ENCODE data around the gene P3H4. TPM values are rescaled to one million over a fixed set of nuclear protein-coding genes. Genes with fewer than 3 reads are reported as not detected.

P3H4 gene
- total and polyA plus RNA-seq, 2 of the 4 experiments (the other 2 are of a cell fraction): 21.5 to 66.7 TPM

GRCh38 chr17:41836550-41837196, 24.9 kb upstream of the P3H4 start:
- Histone ChIP-seq H3K18ac (ENCODE audit: low read depth, low read length) (no peak overlapping the region), H4K5ac (ENCODE audit: low read depth, low read length) (peak overlapping the region; percentile 83), H3K14ac (replicated peaks; ENCODE audit: low read depth, low read length) (peak overlapping the region; percentile 18; the same call in 1 of the 2 replicates), H2BK15ac (ENCODE audit: low read depth, low read length) (no peak overlapping the region; the same call in 2 of the 3 replicates), H3K56ac (ENCODE audit: extremely low read depth, insufficient read depth, low read length) (no peak overlapping the region), H3K79me1 (ENCODE audit: low read depth in 1 of 2, low read length in 2 of 2) (peaks cover 7 to 19% of the 10 kb centered on the region in 2 experiments; a peak in 2 of 4 replicates), H2BK120ac (ENCODE audit: low read depth, low read length) (peak overlapping the region; percentile 6; the same call in 1 of the 2 replicates), H3K4me2 (ENCODE audit: low read depth, low read length) (peak overlapping the region; percentile 97), H2AK5ac (ENCODE audit: low read depth, low read length) (peak overlapping the region; percentile 27; the same call in 1 of the 2 replicates), H3K4ac (ENCODE audit: low read depth, low read length) (0 out of 2 replicates have a peak overlapping the region, but pooled peaks have one; percentile 13), H3K9ac (ENCODE audit: low read depth, low read length) (peak overlapping the region; percentile 80), H3K23ac (ENCODE audit: low read depth, low read length) (0 out of 2 replicates have a peak overlapping the region, but pooled peaks have one; percentile 6), H2BK20ac (ENCODE audit: low read depth, low read length) (no peak overlapping the region), H3K4me3 (ENCODE audit: insufficient read depth, low read depth, low read length) (peak overlapping the region; percentile 96), H3K27me3 (ENCODE audit: control insufficient read depth, insufficient read depth, low read length) (no peaks in the 10 kb centered on the region), H3K27ac (ENCODE audit: insufficient read depth, low read length) (peak overlapping the region; percentile 46; the same call in 1 of the 2 replicates), H4K8ac (ENCODE audit: low read depth in 2 of 2, low read length in 2 of 2) (peak overlapping the region; percentile 83 to 86; a peak in 3 of 4 replicates), H3K4me1 (ENCODE audit: control insufficient read depth, insufficient read depth, low read length) (peaks cover 10% of the 10 kb centered on the region), H3K9me1 (ENCODE audit: insufficient read depth, low read length) (peaks cover 13% of the 10 kb centered on the region), H2AFZ (replicated peaks; ENCODE audit: low read length, poor library complexity) (peak overlapping the region; percentile 86), H2BK5ac (ENCODE audit: low read depth, low read length, poor library complexity, severe bottlenecking) (no peak overlapping the region), H4K20me1 (ENCODE audit: insufficient read depth, low read length) (peaks cover 4% of the 10 kb centered on the region; the same call in 1 of the 2 replicates), H3K36me3 (ENCODE audit: control insufficient read depth, insufficient read depth, low read length) (peaks cover 4% of the 10 kb centered on the region), H4K91ac (ENCODE audit: insufficient read depth, low read depth, low read length) (0 out of 2 replicates have a peak overlapping the region, but pooled peaks have one; percentile 14), H3K9me3 (ENCODE audit: control insufficient read depth, insufficient read depth, low read length) (no peaks in the 10 kb centered on the region), H2AK9ac (replicated peaks; ENCODE audit: low read depth, low read length, poor library complexity) (no peak overlapping the region)
- ChIA-PET CTCF (no interaction called here), POLR2A (ENCODE audit: unreplicated experiment) (no interaction called here)
- ATAC-seq (ENCODE audit: low read depth) (peak; percentile 28), DNase-seq (no peak)
- no peak for TF ChIP-seq RAD21 (IDR thresholded peaks at IDR 0.05; ENCODE audit: low read length)
- BruUV-seq (replicated peaks): no TSS peak
- intact Hi-C loops (cut with micrococcal nuclease): no loop called here
- dilution Hi-C loops (cut with HindIII; ENCODE audit: low sequenced_read_pairs, unreplicated experiment): no loop called here
- in situ Hi-C loops (cut with MboI; ENCODE audit: low sequenced_read_pairs): no loop called here
- WGBS, 2 experiments (ENCODE audit: extremely low coverage in 2 of 2, insufficient read length in 1 of 2): 34% methylated on average over 10 of the region's 21 CpGs; no CpG with 5 or more reads in 1 of the 2 experiments

All from IMR-90 (cell line).